GM18909 (cell line): ENCODE measurements around the gene VDR.

Experiments
- ATAC-seq: cut with Tn5 transposase; IDR thresholded peaks from one replicate; pipeline ENCODE4 v1.9.1; 2021; ENCODE audit warnings: mild to moderate bottlenecking; ENCODE audit not compliant: unreplicated experiment, poor library complexity

The VDR gene

GRCh38 chr12:47904713-47905709 lies at the start of gene VDR:
TSS of gene VDR (minus strand) at chr12:47904994. CDS start at chr12:47879113, 25,881 bp downstream.
- peak; percentile 69 for ATAC-seq

GRCh38 chr12:47954058-47954457 lies 49.3 kb upstream of the VDR start:
- no peak for ATAC-seq

DNA sequence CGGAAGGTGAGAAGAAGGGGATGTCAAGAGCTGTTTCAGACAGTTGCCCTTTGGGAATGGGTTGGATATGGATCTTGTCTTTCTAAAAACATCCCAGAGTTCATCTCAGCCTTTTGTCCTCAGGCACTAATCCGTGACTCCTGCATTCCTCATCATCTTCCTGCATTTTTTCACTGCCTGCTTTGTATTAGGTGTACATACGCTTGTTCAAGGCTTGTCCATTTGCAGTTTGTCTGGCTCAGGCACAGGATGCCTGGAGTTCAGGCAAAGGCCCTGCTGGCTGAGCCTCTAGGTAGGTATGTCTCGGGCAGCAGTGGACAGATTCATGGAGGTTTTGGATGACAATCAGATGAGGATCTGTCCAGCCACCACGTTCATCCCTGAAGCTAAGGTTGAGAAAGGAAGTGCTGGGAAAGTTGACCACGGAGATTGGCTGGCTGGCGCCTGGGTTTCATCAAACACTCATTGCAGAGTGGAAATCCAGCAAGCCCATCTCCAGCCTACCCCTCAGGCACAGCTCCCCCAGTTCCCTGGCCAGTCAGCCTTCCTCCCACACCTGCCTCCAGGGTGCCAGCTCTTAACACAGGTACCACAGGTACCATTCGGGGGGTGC lies 46.2 kb upstream of the VDR start:
- no peak for ATAC-seq

DNA sequence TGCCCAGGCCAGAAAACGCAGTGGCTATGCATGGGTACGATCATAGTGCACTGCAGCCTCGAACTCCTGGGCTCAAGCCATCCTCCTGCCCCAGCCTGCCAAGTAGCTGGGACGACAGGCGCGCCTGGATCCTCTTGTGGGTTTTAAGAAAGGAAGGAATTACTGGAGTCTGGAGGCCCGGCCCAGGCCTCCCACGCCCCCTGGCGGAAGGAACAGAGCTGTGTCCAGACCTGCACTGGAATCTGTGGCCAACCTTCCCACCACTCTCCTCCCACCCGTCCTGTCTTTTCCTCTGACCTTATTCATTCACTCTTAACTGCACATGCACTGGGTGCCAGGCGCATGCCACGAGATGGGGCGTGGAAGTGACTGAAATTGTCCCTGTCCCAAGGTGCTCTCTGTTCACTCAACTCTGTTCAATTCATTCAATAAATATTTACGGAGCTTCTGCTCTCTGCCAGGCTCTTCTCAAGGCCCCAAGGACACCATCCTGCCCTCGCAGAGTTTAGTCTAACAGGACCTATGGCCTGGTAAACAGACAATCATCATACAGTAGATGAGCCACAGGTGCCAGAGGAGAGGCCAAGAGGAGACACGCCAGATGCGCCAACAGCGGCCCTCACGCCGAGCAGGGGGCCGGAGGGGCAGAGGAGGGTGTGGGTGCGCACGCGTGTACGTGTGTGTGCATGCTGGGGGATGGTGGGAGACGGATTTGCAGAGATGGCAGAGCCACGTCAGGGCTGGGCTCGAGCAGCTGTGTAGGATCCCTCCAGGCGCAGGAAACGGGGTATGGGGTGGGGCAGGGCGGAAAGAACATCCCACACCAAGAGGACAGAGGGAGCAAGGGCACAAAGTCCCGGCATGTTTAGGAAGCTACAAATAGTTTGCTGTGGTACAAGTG lies 44.9 kb upstream of the VDR start:
- no peak for ATAC-seq

- no peak for ATAC-seq
Measured at GRCh38 chr12:47947341-47947740, 42.5 kb upstream of the VDR start.

- no peak for ATAC-seq
Measured at GRCh38 chr12:47946413-47947323, 41.9 kb upstream of the VDR start.

DNA sequence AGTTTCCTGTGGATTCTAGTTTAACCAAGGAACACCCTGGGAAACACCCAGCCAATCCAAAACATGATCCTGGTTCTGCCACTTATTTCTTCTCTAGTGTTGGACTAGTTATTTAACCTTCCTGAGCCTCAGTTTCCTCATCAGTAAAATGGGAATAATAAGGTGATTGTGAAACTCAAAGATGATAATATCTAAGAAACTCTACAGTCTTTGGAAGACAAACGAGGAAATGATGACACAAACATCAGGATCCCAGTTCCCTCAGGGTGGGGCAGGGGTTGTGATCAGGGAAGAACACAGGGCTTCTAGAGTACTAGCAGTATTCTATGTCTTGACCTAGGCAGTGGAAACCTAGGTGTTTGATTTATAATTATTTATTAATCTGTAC lies 40.5 kb upstream of the VDR start:
- ATAC-seq = no peak

GRCh38 chr12:47944685-47945340 lies 40.0 kb upstream of the VDR start:
- no peak for ATAC-seq

DNA sequence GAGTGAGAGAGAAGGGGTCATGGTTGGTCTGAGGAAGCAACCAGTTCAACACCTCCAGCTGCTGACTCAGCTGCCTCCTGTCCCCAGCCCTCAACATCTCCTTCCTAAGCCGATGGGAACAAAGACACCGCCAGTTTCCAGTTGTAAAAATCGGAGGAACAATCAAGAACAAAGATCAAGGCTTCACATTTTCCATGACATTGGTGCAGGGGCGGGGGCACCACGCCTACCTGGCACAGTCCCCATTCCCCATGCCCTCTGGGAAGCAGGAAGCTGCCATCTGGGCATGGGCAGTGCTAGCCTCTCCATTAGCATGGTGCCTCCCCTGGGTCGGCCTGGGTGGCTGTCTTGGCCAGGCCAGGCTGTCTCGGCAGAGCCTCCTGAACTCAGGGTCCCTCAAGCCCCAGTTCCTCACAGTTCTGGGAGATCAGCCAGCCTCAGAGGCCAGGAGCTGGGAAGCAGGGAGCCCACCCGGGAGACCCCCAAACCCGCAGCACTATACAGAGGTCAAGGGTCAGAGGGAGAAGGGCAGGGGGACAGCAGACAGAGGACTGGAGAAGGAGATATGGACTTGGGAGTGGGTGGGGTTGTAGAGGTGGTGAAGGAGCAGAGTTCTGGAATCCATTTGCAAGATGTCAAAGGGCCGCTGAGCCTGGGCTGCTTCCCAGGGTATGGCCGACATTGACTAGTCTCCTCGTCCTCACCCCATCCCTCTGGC lies 39.0 kb upstream of the VDR start:
- no peak for ATAC-seq

DNA sequence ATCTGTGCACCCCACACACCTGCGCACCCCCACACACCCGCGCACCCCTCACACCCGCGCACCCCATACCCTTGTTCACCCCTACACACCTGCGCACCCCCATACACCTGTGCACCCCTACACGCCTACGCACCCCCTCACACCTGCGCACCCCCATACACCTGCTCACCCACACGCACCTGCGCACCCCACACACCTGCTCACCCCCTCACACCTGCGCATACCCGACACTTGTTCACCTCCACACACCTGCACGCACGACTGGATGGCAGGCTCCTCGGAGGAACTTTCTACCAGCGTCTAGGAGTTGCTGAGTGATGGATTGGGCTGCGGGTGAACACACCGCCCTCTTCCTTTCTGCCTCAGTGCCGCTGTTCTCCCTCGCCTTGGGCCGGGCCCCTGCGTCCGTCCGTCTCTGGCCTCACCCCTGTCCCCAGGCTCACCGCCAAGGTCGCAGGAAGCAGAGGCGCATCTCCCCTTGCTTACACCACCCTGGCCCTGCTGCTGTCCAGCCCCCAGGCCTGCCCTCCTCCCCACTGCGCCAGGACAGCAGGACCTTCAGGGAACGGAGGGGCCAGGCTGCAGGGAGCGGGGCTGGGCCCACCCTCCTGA lies 37.9 kb upstream of the VDR start:
- no peak for ATAC-seq

DNA sequence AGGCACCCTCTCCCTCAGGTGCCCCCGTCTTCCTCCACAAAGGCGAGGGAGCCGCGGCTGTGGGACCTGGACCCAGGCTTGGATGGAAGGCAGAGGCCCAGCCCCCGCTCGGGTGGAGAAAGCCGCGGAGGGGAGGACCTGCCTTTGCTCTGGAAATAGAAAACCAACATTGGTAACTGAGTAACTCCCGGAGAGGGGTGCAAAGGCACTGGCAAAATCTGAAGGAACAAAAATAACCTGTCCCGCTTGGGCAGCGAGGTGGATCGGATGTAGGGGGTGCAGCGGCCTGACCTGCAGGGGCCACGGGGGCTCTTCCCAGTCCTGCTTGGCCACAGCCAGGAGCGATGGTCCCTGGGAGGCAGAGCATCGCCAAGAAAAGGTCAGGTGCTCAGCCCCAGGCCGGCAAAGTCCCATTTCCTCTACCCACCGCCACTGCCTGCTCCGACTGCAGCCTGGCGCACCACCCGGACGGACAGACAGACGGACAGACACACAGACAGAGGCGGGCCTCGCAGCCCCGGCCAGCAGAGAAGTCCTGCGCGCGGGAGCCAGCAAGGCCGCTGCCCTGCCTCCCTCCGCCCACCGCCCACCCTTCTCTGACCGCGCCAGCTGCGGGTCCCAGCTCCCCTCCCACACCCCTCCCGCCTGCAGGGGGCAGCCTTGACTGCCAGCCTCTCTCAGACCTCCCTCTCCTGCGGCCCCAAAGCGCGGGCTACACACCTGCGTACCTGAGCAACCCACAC lies 37.2 kb upstream of the VDR start:
- ATAC-seq = no peak

GRCh38 chr12:47941475-47941780 lies 36.6 kb upstream of the VDR start:
- ATAC-seq = no peak

- ATAC-seq = no peak
Measured at GRCh38 chr12:47940773-47941474, 36.1 kb upstream of the VDR start.

DNA sequence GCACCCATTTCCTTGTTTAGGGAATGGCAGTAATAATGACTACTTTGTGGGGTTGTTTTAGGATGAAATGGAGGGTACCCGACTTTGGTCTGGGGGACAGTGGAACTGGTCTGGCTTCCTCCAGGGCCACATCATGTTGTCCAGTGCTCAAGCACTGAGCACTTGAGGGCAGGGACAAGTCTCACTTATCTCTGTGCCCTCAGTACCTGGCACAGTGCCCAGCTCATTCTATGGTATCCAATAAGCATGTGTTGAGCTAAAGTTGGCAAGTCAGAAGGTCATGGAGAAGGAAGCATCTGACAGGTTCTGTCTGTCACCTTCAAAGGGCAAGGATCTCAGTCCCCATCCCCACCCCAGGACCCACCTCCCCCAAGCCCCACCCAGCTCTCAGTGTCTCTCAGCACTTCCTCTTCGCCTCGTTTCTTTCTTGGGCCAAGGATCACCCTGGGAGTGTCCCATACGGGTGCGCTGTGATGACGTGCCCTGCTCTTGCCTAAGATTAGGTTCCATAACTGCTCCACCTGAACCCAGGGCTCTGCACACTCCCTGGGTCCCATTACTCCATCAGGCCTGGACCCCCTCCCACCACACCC lies 34.3 kb upstream of the VDR start:
- ATAC-seq = no peak

- no peak for ATAC-seq
Measured at GRCh38 chr12:47938594-47938993, 33.8 kb upstream of the VDR start.

GRCh38 chr12:47938093-47938492 lies 33.3 kb upstream of the VDR start:
- no peak for ATAC-seq

DNA sequence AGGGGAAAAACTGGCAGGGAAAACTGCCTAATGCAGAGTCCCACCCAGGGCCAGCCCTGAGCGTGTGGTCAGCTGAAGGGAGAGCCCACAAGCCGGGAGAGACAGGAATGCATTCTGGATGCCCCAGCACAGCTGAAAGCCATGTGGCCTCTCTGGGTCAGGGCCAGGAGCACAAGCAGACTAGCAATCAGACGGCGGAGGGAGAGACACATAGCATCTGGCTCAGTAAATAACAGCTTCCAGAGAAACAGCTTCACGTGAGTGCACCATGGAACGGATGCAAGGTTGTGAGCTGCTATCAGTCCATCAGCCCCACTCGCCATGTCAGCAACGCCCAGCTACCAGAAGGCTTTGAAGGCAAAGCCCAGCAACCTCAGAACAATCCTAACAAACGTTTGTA lies 30.4 kb upstream of the VDR start:
- no peak for ATAC-seq
